ENCODE data around the gene UGT1A8. TPM values are rescaled to one million over a fixed set of nuclear protein-coding genes. Genes with fewer than 3 reads are reported as not detected.

The UGT1A8 gene
- total RNA-seq, 1 donor from 2014 or later: under 0.01 TPM

DNA sequence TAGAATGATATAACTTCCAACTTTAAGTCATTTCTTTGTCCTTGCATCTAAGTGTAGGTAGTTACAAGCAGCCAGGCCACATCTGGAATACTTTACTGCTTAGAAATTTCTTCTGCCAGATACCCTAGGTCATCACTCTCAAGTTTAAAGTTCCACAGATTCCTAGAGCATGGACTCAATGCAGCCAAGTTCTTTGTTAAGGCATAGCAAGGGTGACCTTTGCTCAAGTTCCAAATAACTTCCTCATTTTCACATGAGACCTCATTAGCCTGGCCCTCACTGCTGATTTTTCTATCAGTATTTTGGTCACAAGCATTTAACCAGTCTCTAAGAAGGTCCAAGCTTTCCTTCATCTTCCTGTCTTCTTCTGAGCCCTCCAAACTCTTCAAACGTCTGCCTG lies 46.5 kb downstream of the UGT1A8 start:
- no peak for DNase-seq (ENCODE audit: low read depth)
- FAIRE-seq: no peak
- H3K36me3 ChIP-seq (ENCODE audit: control insufficient read depth, insufficient read depth, low read length): no peaks in the 10 kb centered on the region
- no peak overlapping the region for H3K4me3 ChIP-seq (ENCODE audit: low read depth, low read length)
- no peaks in the 10 kb centered on the region for H3K27me3 ChIP-seq (ENCODE audit: control insufficient read depth, insufficient read depth, low read length)
- TF ChIP-seq, protein P1, sequence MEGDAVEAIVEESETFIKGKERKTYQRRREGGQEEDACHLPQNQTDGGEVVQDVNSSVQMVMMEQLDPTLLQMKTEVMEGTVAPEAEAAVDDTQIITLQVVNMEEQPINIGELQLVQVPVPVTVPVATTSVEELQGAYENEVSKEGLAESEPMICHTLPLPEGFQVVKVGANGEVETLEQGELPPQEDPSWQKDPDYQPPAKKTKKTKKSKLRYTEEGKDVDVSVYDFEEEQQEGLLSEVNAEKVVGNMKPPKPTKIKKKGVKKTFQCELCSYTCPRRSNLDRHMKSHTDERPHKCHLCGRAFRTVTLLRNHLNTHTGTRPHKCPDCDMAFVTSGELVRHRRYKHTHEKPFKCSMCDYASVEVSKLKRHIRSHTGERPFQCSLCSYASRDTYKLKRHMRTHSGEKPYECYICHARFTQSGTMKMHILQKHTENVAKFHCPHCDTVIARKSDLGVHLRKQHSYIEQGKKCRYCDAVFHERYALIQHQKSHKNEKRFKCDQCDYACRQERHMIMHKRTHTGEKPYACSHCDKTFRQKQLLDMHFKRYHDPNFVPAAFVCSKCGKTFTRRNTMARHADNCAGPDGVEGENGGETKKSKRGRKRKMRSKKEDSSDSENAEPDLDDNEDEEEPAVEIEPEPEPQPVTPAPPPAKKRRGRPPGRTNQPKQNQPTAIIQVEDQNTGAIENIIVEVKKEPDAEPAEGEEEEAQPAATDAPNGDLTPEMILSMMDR (IDR thresholded peaks at IDR 0.05; ENCODE audit: insufficient read depth, low read length, severe bottlenecking): no peak

DNA sequence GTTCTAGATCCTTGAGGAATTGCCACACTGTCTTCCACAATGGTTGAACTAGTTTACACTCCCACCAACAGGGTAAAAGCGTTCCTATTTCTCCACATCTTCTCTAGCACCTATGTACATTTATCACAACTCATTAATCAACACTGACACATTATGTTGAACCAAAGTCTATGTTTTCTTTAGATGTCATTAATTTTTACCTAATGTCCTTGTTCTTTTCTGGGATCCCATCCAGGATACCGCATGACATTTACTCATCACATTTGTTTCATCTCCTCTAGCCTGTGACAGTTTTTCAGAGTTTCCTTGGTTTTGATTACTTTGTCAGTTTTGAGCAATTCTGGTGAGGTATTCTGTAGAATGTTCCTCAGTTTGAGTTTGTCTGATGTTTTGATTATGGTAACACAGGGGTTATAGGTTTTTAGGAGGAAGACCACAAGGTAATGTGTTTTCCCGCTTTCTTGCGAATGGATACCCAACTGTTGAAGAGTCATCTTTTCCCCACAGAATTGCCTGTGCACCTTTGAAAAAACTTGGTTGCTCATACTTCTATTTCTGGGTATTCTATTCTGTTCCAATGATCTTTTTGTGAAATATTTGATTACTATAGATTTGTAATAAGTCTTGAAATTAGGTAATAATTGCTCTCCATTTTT lies 51.3 kb downstream of the UGT1A8 start:
- FAIRE-seq: no peak
- Histone ChIP-seq H3K36me3 (ENCODE audit: control insufficient read depth, insufficient read depth, low read length) (no peaks in the 10 kb centered on the region), H3K4me3 (ENCODE audit: low read depth, low read length) (no peak overlapping the region), H3K27me3 (ENCODE audit: control insufficient read depth, insufficient read depth, low read length) (no peaks in the 10 kb centered on the region)
- TF ChIP-seq, protein P1 (IDR thresholded peaks at IDR 0.05; ENCODE audit: insufficient read depth, low read length, severe bottlenecking): no peak
- DNase-seq (ENCODE audit: low read depth): no peak

DNA sequence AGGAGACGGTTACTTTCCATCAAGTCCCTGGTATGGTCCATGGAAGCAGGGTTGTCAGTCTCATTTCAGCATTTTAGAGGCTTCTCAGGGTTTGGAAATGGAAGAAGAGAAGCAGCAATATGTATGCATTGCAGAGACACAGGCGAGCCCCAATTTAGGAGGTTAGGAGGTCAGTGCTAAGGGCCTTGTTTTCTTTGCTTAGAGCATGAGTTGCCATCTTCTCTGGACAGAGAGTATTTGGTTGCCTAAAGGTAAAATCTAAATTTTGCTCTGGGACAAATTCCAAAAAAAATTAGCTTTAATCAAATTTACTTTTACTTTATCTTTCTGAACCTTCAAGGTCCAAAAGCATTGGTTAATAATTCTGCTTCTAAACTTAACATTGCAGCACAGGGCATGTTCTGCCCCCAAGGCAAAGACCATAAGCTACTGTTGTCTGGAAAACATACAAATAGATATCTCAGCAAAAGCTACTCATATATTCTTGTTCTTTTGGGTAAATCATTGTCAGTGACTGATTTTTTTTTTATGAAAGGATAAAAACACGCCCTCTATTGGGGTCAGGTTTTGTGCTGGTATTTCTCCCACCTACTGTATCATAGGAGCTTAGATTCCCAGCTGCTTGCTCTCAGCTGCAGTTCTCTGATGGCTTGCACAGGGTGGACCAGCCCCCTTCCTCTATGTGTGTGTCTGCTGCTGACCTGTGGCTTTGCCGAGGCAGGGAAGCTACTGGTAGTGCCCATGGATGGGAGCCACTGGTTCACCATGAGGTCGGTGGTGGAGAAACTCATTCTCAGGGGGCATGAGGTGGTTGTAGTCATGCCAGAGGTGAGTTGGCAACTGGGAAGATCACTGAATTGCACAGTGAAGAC lies 54.1 kb downstream of the UGT1A8 start, which contains the start of gene UGT1A9:
Gene UGT1A9, plus strand, starts transcription at position 609 of the 872 bp plus-strand sequence. Its CDS starts 37 bp downstream, at position 646.
- H3K27me3 ChIP-seq (ENCODE audit: control insufficient read depth, insufficient read depth, low read length): no peaks in the 10 kb centered on the region
- TF ChIP-seq, protein P1 (IDR thresholded peaks at IDR 0.05; ENCODE audit: insufficient read depth, low read length, severe bottlenecking): no peak
- FAIRE-seq (no peak), DNase-seq (ENCODE audit: low read depth) (no peak)
- no peaks in the 10 kb centered on the region for H3K36me3 ChIP-seq (ENCODE audit: control insufficient read depth, insufficient read depth, low read length)
- no peak within 1 kb of the TSS for H3K4me3 ChIP-seq (ENCODE audit: low read depth, low read length)

DNA sequence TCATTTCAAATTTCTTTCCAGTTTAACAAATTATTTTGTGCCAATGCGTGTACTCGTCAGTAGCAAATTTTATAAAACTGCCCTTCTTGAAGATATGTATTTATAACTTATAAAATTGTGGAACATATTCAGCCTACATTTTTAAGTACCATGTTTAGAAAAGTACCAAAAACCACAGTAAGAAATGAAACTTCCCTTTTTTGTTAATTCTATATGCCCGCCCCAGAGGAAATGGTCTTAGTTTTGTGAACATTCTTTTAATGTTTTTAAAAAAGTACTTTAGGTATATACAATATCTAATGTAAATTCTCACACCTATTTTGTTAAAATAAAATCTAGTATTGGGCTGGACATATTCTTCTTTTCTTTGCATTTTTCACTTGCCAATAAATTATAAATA lies 55.5 kb downstream of the UGT1A8 start:
- no peaks in the 10 kb centered on the region for H3K27me3 ChIP-seq (ENCODE audit: control insufficient read depth, insufficient read depth, low read length)
- FAIRE-seq (no peak), DNase-seq (ENCODE audit: low read depth) (no peak)
- no peaks in the 10 kb centered on the region for H3K36me3 ChIP-seq (ENCODE audit: control insufficient read depth, insufficient read depth, low read length)
- no peak overlapping the region for H3K4me3 ChIP-seq (ENCODE audit: low read depth, low read length)
- TF ChIP-seq, protein P1 (IDR thresholded peaks at IDR 0.05; ENCODE audit: insufficient read depth, low read length, severe bottlenecking): no peak

DNA sequence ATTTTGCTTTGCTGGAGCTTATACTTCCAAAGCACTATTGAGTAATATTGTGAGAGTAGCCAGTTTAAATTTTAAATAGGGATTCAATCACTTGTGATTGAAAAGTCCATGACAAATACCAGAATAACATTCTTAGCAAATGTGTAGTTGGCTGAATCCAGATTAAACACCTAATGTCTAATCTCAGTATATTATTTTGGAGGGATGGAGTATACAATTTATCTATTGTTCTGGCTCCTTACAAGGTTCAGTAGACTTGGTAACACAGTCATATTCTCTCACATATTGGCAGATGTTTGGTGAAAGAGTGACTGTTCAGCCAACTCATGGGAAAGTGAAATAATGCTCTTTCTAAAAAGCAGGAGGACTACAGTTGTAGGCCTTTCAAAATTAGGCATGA lies 56.5 kb downstream of the UGT1A8 start:
- H3K27me3 ChIP-seq (ENCODE audit: control insufficient read depth, insufficient read depth, low read length): no peaks in the 10 kb centered on the region
- FAIRE-seq (no peak), DNase-seq (ENCODE audit: low read depth) (no peak)
- H3K4me3 ChIP-seq (ENCODE audit: low read depth, low read length): no peak overlapping the region
- H3K36me3 ChIP-seq (ENCODE audit: control insufficient read depth, insufficient read depth, low read length): no peaks in the 10 kb centered on the region
- TF ChIP-seq, protein P1 (IDR thresholded peaks at IDR 0.05; ENCODE audit: insufficient read depth, low read length, severe bottlenecking): no peak
